ENCODE results near the gene IFNA6.

Gene IFNA6

GRCh38 chr9:21395778-21396717 lies 45.4 kb upstream of the IFNA6 start:
- no peaks in the 10 kb centered on the region for H3K36me3 ChIP-seq (replicated peaks; ENCODE audit: insufficient read depth, low read length)
- no peak for DNase-seq
- no peaks in the 10 kb centered on the region for H3K27me3 ChIP-seq (replicated peaks; ENCODE audit: insufficient read depth, low read length)
- H3K4me3 ChIP-seq (ENCODE audit: low read length) = no peak overlapping the region
- 0 out of 2 replicates have a peak, but pooled peaks cover 3% of the 10 kb centered on the region for H3K4me1 ChIP-seq (ENCODE audit: low read length)
- H3K79me2 ChIP-seq (ENCODE audit: low read length) = no peaks in the 10 kb centered on the region
- H2AFZ ChIP-seq (ENCODE audit: low read length) = no peak overlapping the region
- no peaks in the 10 kb centered on the region for H3K9me3 ChIP-seq (replicated peaks; ENCODE audit: insufficient read depth, low read length)
- H3F3A ChIP-seq (ENCODE audit: insufficient read depth, low read length) = peaks cover 5% of the 10 kb centered on the region; the same call in 1 of the 2 replicates
- H4K20me1 ChIP-seq (ENCODE audit: insufficient read depth, low read length) = no peaks in the 10 kb centered on the region
- H3K27ac ChIP-seq (ENCODE audit: low read length) = no peak overlapping the region
- no peaks in the 10 kb centered on the region for H3K9me2 ChIP-seq (replicated peaks; ENCODE audit: insufficient read depth, low read length)
- no peak overlapping the region for H3K4me2 ChIP-seq (ENCODE audit: low read depth, low read length)
- no peak overlapping the region for H3K9ac ChIP-seq (ENCODE audit: low read length)
- TF ChIP-seq EZH2 (optimal IDR thresholded peaks at IDR 0.05; ENCODE audit: low read depth, low read length) (no peak), EZH2phosphoT487 (IDR thresholded peaks at IDR 0.05; ENCODE audit: low read length) (no peak)
- TF ChIP-seq, protein P1, sequence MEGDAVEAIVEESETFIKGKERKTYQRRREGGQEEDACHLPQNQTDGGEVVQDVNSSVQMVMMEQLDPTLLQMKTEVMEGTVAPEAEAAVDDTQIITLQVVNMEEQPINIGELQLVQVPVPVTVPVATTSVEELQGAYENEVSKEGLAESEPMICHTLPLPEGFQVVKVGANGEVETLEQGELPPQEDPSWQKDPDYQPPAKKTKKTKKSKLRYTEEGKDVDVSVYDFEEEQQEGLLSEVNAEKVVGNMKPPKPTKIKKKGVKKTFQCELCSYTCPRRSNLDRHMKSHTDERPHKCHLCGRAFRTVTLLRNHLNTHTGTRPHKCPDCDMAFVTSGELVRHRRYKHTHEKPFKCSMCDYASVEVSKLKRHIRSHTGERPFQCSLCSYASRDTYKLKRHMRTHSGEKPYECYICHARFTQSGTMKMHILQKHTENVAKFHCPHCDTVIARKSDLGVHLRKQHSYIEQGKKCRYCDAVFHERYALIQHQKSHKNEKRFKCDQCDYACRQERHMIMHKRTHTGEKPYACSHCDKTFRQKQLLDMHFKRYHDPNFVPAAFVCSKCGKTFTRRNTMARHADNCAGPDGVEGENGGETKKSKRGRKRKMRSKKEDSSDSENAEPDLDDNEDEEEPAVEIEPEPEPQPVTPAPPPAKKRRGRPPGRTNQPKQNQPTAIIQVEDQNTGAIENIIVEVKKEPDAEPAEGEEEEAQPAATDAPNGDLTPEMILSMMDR (IDR thresholded peaks at IDR 0.05; ENCODE audit: low read length) = no peak

GRCh38 chr9:21392270-21392669 lies 41.6 kb upstream of the IFNA6 start:
- DNase-seq = no peak
- no peak overlapping the region for H3K27ac ChIP-seq (ENCODE audit: low read length)
- H3K36me3 ChIP-seq (replicated peaks; ENCODE audit: insufficient read depth, low read length) = no peaks in the 10 kb centered on the region
- H3K4me2 ChIP-seq (ENCODE audit: low read depth, low read length) = no peak overlapping the region
- H3K79me2 ChIP-seq (ENCODE audit: low read length) = no peaks in the 10 kb centered on the region
- H3F3A ChIP-seq (ENCODE audit: insufficient read depth, low read length) = no peaks in the 10 kb centered on the region
- H3K9ac ChIP-seq (ENCODE audit: low read length) = no peak overlapping the region
- H3K9me3 ChIP-seq (replicated peaks; ENCODE audit: insufficient read depth, low read length) = no peaks in the 10 kb centered on the region
- H4K20me1 ChIP-seq (ENCODE audit: insufficient read depth, low read length) = no peaks in the 10 kb centered on the region
- no peak overlapping the region for H2AFZ ChIP-seq (ENCODE audit: low read length)
- no peak overlapping the region for H3K4me3 ChIP-seq (ENCODE audit: low read length)
- no peaks in the 10 kb centered on the region for H3K4me1 ChIP-seq (ENCODE audit: low read length)
- no peaks in the 10 kb centered on the region for H3K9me2 ChIP-seq (replicated peaks; ENCODE audit: insufficient read depth, low read length)
- TF ChIP-seq EZH2 (optimal IDR thresholded peaks at IDR 0.05; ENCODE audit: low read depth, low read length) (no peak), EZH2phosphoT487 (IDR thresholded peaks at IDR 0.05; ENCODE audit: low read length) (no peak)
- TF ChIP-seq, protein P1 (IDR thresholded peaks at IDR 0.05; ENCODE audit: low read length) = peak; percentile 13; the same call in 1 of the 2 replicates
- no peaks in the 10 kb centered on the region for H3K27me3 ChIP-seq (replicated peaks; ENCODE audit: insufficient read depth, low read length)

GRCh38 chr9:21385131-21385670 lies 34.5 kb upstream of the IFNA6 start, which contains the start of gene IFNA2:
IFNA2 (minus strand) TSS chr9:21385398; CDS start chr9:21385329, 69 bp downstream.
- no peak for DNase-seq
- no peaks in the 10 kb centered on the region for H3K4me1 ChIP-seq (ENCODE audit: low read length)
- H3K79me2 ChIP-seq (ENCODE audit: low read length) = no peaks in the 10 kb centered on the region
- no peak within 1 kb of the TSS for H3K27ac ChIP-seq (ENCODE audit: low read length)
- H3K9me2 ChIP-seq (replicated peaks; ENCODE audit: insufficient read depth, low read length) = no peaks in the 10 kb centered on the region
- H3K36me3 ChIP-seq (replicated peaks; ENCODE audit: insufficient read depth, low read length) = no peaks in the 10 kb centered on the region
- peaks cover 7% of the 10 kb centered on the region; the same call in 1 of the 2 replicates for H3F3A ChIP-seq (ENCODE audit: insufficient read depth, low read length)
- H2AFZ ChIP-seq (ENCODE audit: low read length) = no peak within 1 kb of the TSS
- no peak within 1 kb of the TSS for H3K9ac ChIP-seq (ENCODE audit: low read length)
- H3K9me3 ChIP-seq (replicated peaks; ENCODE audit: insufficient read depth, low read length) = no peaks in the 10 kb centered on the region
- no peaks in the 10 kb centered on the region for H4K20me1 ChIP-seq (ENCODE audit: insufficient read depth, low read length)
- H3K4me2 ChIP-seq (ENCODE audit: low read depth, low read length) = no peak within 1 kb of the TSS
- no peaks in the 10 kb centered on the region for H3K27me3 ChIP-seq (replicated peaks; ENCODE audit: insufficient read depth, low read length)
- TF ChIP-seq, protein P1 (IDR thresholded peaks at IDR 0.05; ENCODE audit: low read length) = no peak
- TF ChIP-seq EZH2 (optimal IDR thresholded peaks at IDR 0.05; ENCODE audit: low read depth, low read length) = no peak
- no peak for TF ChIP-seq EZH2phosphoT487 (IDR thresholded peaks at IDR 0.05; ENCODE audit: low read length)
- no peak within 1 kb of the TSS for H3K4me3 ChIP-seq (ENCODE audit: low read length)
